Loucy (cell line): ENCODE measurements around the gene TFG.
"Not testable (repeated sequence)": the region's sequence is repeated elsewhere in the genome, so short reads cannot be mapped to it uniquely, and the experiment has no call there.

Experiments
- EZH2phosphoT487 ChIP-seq: fragments of 200-600 bp; IDR thresholded peaks from 2 replicates; pipeline ENCODE4 v1.6.1; 2018; ENCODE audit warnings: antibody characterized with exemption, mild to moderate bottlenecking, moderate library complexity, borderline replicate concordance
- TF ChIP-seq, protein P1 (sequence below): fragments of 200-600 bp; sonication (generic); conservative IDR thresholded peaks from 2 replicates; pipeline ENCODE4 v1.5.1; 2014; ENCODE audit warnings: mild to moderate bottlenecking, antibody characterized with exemption, low read length

DNA sequence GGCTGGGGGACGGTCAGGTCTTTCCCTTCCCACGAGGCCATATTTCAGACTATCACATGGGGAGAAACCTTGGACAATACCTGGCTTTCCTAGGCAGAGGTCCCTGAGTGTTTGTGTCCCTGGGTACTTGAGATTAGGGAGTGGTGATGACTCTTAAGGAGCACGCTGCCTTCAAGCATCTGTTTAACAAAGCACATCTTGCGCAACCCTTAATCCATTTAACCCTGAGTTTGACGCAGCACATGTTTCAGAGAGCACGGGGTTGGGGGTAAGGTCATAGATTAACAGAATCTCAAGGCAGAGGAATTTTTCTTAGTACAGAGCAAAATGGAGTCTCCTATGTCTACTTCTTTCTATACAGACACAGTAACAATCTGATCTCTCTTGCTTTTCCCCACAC lies 42.6 kb upstream of the TFG start:
- TF ChIP-seq, protein P1, sequence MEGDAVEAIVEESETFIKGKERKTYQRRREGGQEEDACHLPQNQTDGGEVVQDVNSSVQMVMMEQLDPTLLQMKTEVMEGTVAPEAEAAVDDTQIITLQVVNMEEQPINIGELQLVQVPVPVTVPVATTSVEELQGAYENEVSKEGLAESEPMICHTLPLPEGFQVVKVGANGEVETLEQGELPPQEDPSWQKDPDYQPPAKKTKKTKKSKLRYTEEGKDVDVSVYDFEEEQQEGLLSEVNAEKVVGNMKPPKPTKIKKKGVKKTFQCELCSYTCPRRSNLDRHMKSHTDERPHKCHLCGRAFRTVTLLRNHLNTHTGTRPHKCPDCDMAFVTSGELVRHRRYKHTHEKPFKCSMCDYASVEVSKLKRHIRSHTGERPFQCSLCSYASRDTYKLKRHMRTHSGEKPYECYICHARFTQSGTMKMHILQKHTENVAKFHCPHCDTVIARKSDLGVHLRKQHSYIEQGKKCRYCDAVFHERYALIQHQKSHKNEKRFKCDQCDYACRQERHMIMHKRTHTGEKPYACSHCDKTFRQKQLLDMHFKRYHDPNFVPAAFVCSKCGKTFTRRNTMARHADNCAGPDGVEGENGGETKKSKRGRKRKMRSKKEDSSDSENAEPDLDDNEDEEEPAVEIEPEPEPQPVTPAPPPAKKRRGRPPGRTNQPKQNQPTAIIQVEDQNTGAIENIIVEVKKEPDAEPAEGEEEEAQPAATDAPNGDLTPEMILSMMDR = not testable (repeated sequence)
- TF ChIP-seq EZH2phosphoT487 = not testable (repeated sequence)
